GM23338 (cell line): ENCODE data around the gene IMMP2L. TPM values are rescaled to one million over a fixed set of nuclear protein-coding genes. Genes with fewer than 3 reads are reported as not detected.

ENCODE experiments used
- ATAC-seq: fragments of 200-7000 bp; cut with Tn5 transposase; 3 replicates; pipeline ENCODE4 v1.9.1; 2020
- DNase-seq: peaks from one replicate; pipeline ENCODE4 v3.0.0-alpha.2; 2015; ENCODE audit warnings: low spot score
- H2AFZ ChIP-seq: fragments of 200-600 bp; sonication (generic); 2 replicates; pipeline ENCODE4 v1.8.0; 2016; ENCODE audit warnings: antibody characterized with exemption, mild to moderate bottlenecking, moderate library complexity
- H3F3A ChIP-seq: fragments of 200-600 bp; sonication (generic); replicated peaks from 2 replicates; pipeline ENCODE4 v1.8.0; 2017; ENCODE audit warnings: antibody characterized with exemption, mixed run types, low read depth
- H3K27ac ChIP-seq: fragments of 200-600 bp; sonication (generic); 2 replicates; pipeline ENCODE4 v1.6.1; 2016; ENCODE audit warnings: low read depth
- H3K27me3 ChIP-seq: fragments of 200-600 bp; sonication (generic); 2 replicates; pipeline ENCODE4 v1.8.0; 2016; ENCODE audit warnings: mild to moderate bottlenecking, mixed run types, moderate library complexity; ENCODE audit not compliant: insufficient read depth
- H3K36me3 ChIP-seq: fragments of 200-600 bp; sonication (generic); 2 replicates; pipeline ENCODE4 v1.8.0; 2016; ENCODE audit warnings: mild to moderate bottlenecking; ENCODE audit not compliant: insufficient read depth
- H3K4me1 ChIP-seq: fragments of 200-600 bp; sonication (generic); 2 replicates; pipeline ENCODE4 v1.8.0; 2016; ENCODE audit warnings: mild to moderate bottlenecking, moderate library complexity; ENCODE audit not compliant: insufficient read depth
- H3K4me2 ChIP-seq: fragments of 200-600 bp; sonication (generic); 2 replicates; pipeline ENCODE4 v1.7.1; 2017; ENCODE audit warnings: mixed run types
- H3K4me3 ChIP-seq: fragments of 200-600 bp; sonication (generic); 2 replicates; pipeline ENCODE4 v1.6.1; 2016; ENCODE audit warnings: mixed run types
- H3K79me2 ChIP-seq: fragments of 200-600 bp; sonication (generic); replicated peaks from 2 replicates; pipeline ENCODE4 v1.8.0; 2017; ENCODE audit warnings: mild to moderate bottlenecking; ENCODE audit not compliant: insufficient read depth
- H3K9me2 ChIP-seq: fragments of 200-600 bp; sonication (generic); 2 replicates; pipeline ENCODE4 v1.8.0; 2017; ENCODE audit not compliant: insufficient read depth
- H4K20me1 ChIP-seq: fragments of 200-600 bp; sonication (generic); replicated peaks from 2 replicates; pipeline ENCODE4 v1.8.0; 2017; ENCODE audit warnings: mild to moderate bottlenecking; ENCODE audit not compliant: insufficient read depth
- H3K27ac Mint-ChIP-seq: 2 replicates; pipeline ENCODE4 v1.8.0; 2020; ENCODE audit warnings: inconsistent platforms, mild to moderate bottlenecking, moderate library complexity, mixed read lengths
- H3K27me3 Mint-ChIP-seq: 3 replicates; pipeline ENCODE4 v1.8.0; 2022; ENCODE audit warnings: low read depth, mild to moderate bottlenecking, moderate library complexity, mixed read lengths, inconsistent platforms; ENCODE audit not compliant: insufficient read depth, poor library complexity
- H3K36me3 Mint-ChIP-seq: 3 replicates; pipeline ENCODE4 v1.8.0; 2021; ENCODE audit warnings: low read depth, mild to moderate bottlenecking, inconsistent platforms, moderate library complexity, mixed read lengths
- H3K4me1 Mint-ChIP-seq: 3 replicates; pipeline ENCODE4 v1.8.0; 2020; ENCODE audit warnings: mild to moderate bottlenecking, inconsistent platforms, mixed read lengths
- H3K4me3 Mint-ChIP-seq: 3 replicates; pipeline ENCODE4 v1.8.0; 2021; ENCODE audit warnings: moderate library complexity, mild to moderate bottlenecking, inconsistent platforms, mixed read lengths
- H3K9me3 Mint-ChIP-seq: 3 replicates; pipeline ENCODE4 v1.8.0; 2020; ENCODE audit warnings: moderate library complexity, mild to moderate bottlenecking, inconsistent platforms, mixed read lengths
- CTCF ChIP-seq, 2 experiments: fragments of 200-600 bp in 1 of 2; sonication (generic) in 1 of 2; conservative IDR thresholded peaks; 2 replicates each; pipeline versions ENCODE4 v1.5.1 to v1.6.1; 2016 to 2017; ENCODE audit warnings: antibody characterized with exemption in 2 of 2, low read depth in 2 of 2, mild to moderate bottlenecking in 2 of 2, moderate library complexity in 1 of 2
- EZH2 ChIP-seq: fragments of 200-600 bp; sonication (generic); IDR thresholded peaks from one replicate; pipeline ENCODE4 v1.8.0; 2017; ENCODE audit warnings: antibody characterized with exemption, mild to moderate bottlenecking, low read depth; ENCODE audit not compliant: unreplicated experiment
- EZH2phosphoT487 ChIP-seq: fragments of 200-600 bp; sonication (generic); IDR thresholded peaks from one replicate; pipeline ENCODE4 v1.8.1; 2018; ENCODE audit warnings: antibody characterized with exemption; ENCODE audit not compliant: unreplicated experiment
- NANOG ChIP-seq: IDR thresholded peaks from 2 replicates; pipeline ENCODE4 v1.6.1; 2016; ENCODE audit warnings: antibody characterized with exemption, borderline replicate concordance
- POLR2AphosphoS5 ChIP-seq: IDR thresholded peaks from 2 replicates; pipeline ENCODE4 v1.6.1; 2016; ENCODE audit warnings: antibody characterized with exemption, low read depth
- ZNF462 ChIP-seq: fragments of 250-450 bp; sonication (Bioruptor Pico); IDR thresholded peaks from 2 replicates; pipeline ENCODE4 v1.5.0; 2020; ENCODE audit warnings: mild to moderate bottlenecking, moderate library complexity
- polyA plus RNA-seq: library from polyadenylated mRNA; unstranded; fragments of >200 nt; fragmentation: Nextera tagmentation; extraction: Ambion mirVana; gene quantifications from 2 replicates; pipeline ENCODE4 v1.2.1, GENCODE V29; 2016
- total RNA-seq: library from RNA; depleted of rRNA; stranded (reverse); fragments of >200 nt; shearing (Covaris generic); gene quantifications from 2 replicates; pipeline ENCODE4 v1.2.3, GENCODE V29; 2014

IMMP2L gene
- total and polyA plus RNA-seq, 2 experiments from 2014 or later: 7.3 to 14.0 TPM

- Mint-ChIP-seq H3K27me3 (no peaks in the 10 kb centered on the region), H3K36me3 (no peaks in the 10 kb centered on the region), H3K9me3 (no peaks in the 10 kb centered on the region), H3K27ac (no peak overlapping the region; the same call in 1 of the 2 replicates), H3K4me1 (peaks cover 16% of the 10 kb centered on the region), H3K4me3 (no peak overlapping the region)
- Histone ChIP-seq H3K27me3 (no peaks in the 10 kb centered on the region), H2AFZ (no peak overlapping the region), H3K27ac (no peak overlapping the region), H3K4me2 (no peak overlapping the region), H3F3A (no peaks in the 10 kb centered on the region), H4K20me1 (no peaks in the 10 kb centered on the region), H3K36me3 (no peaks in the 10 kb centered on the region), H3K4me3 (no peak overlapping the region), H3K4me1 (peaks cover 14% of the 10 kb centered on the region; the same call in 1 of the 2 replicates), H3K9me2 (no peaks in the 10 kb centered on the region), H3K79me2 (no peaks in the 10 kb centered on the region)
- DNase-seq: no peak
- ATAC-seq: no peak
- no peak for TF ChIP-seq POLR2AphosphoS5
- no peak for TF ChIP-seq NANOG
- no peak for TF ChIP-seq ZNF462 (CRISPR knock-in tag)
- no peak for TF ChIP-seq EZH2phosphoT487
Observed at GRCh38 chr7:111362506-111363054, 199.7 kb downstream of the IMMP2L start.

GRCh38 chr7:111358915-111359314 lies 203.4 kb downstream of the IMMP2L start:
- H3K4me1 ChIP-seq: peaks cover 11% of the 10 kb centered on the region; the same call in 1 of the 2 replicates
- Mint-ChIP-seq H3K36me3 (no peaks in the 10 kb centered on the region), H3K27ac (no peak overlapping the region), H3K27me3 (no peaks in the 10 kb centered on the region), H3K4me3 (no peak overlapping the region), H3K9me3 (no peaks in the 10 kb centered on the region), H3K4me1 (peaks cover 14% of the 10 kb centered on the region)
- H3F3A ChIP-seq: no peaks in the 10 kb centered on the region
- H3K4me2 ChIP-seq: no peak overlapping the region
- H3K27ac ChIP-seq: no peak overlapping the region
- DNase-seq: no peak
- no peak for ATAC-seq
- no peaks in the 10 kb centered on the region for H4K20me1 ChIP-seq
- no peak overlapping the region for H2AFZ ChIP-seq
- H3K4me3 ChIP-seq: no peak overlapping the region
- no peaks in the 10 kb centered on the region for H3K9me2 ChIP-seq
- H3K27me3 ChIP-seq: no peaks in the 10 kb centered on the region
- H3K36me3 ChIP-seq: no peaks in the 10 kb centered on the region
- TF ChIP-seq EZH2: no peak
- TF ChIP-seq CTCF (conservative IDR thresholded peaks at IDR 0.05; ENCODE audit: low read depth in 2 of 2): no peak
- no peak for TF ChIP-seq POLR2AphosphoS5
- no peak for TF ChIP-seq NANOG
- H3K79me2 ChIP-seq: no peaks in the 10 kb centered on the region
